NCI-H345 treated with DMSO at 0.1 percent for 48 hours (cell line): ENCODE measurements around the gene CAPN13.
A peak's percentile ranks its signal among the peaks of the same experiment; 100 is the strongest.

Experiments
- DNase-seq: peaks from one replicate; lab custom pipeline; 2025; ENCODE audit not compliant: unreplicated experiment; lab: John Stamatoyannopoulos, UW

The CAPN13 gene, protein sequence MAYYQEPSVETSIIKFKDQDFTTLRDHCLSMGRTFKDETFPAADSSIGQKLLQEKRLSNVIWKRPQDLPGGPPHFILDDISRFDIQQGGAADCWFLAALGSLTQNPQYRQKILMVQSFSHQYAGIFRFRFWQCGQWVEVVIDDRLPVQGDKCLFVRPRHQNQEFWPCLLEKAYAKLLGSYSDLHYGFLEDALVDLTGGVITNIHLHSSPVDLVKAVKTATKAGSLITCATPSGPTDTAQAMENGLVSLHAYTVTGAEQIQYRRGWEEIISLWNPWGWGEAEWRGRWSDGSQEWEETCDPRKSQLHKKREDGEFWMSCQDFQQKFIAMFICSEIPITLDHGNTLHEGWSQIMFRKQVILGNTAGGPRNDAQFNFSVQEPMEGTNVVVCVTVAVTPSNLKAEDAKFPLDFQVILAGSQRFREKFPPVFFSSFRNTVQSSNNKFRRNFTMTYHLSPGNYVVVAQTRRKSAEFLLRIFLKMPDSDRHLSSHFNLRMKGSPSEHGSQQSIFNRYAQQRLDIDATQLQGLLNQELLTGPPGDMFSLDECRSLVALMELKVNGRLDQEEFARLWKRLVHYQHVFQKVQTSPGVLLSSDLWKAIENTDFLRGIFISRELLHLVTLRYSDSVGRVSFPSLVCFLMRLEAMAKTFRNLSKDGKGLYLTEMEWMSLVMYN

DNA sequence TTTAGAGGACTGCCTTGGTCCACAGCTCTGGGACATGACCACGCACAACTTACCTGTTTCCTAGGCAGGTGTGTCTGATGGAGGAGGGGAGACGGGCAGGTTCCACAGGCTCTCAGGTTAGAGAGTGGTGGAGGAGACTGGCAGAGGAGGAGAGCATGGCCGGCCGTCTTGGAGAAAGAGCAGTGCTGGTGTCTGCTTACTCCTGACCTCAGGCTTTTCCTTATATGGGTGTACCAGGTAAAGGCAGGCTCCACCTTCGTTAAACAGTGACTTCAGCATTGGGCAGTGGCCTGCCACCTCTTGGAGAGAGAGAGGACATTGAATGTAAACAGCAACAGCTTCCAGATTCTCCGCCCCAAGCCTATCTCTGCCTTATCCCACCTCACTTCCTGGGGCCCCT is at the start of gene CAPN13:
TSS of gene CAPN13 (minus strand) at position 198 of the 400 bp plus-strand sequence. CDS start 20,121 bp downstream, outside the sequence.
- no peak for DNase-seq

DNA sequence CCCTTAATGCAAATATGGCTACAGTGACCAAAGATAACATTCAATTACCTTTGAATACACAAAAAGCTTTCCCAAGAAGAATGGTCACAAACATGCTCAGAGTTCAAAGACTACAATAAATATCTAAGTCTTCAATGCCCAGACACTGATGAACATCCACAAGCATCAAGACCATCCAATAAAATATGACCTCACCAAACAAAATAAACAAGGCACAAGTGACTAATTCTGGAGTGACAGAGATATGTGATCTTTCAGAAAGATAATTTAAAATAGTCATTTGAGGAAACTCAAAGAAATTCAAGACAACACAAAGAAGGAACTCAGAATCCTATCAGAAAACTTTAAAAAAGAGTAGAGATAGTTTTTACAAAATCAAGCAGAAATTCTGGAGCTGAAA is 40.6 kb upstream of the CAPN13 start:
- no peak for DNase-seq

- no peak for DNase-seq
Measured at GRCh38 chr2:30847329-30847728, 40.1 kb upstream of the CAPN13 start.

GRCh38 chr2:30828586-30828985 is 21.3 kb upstream of the CAPN13 start:
- no peak for DNase-seq

DNA sequence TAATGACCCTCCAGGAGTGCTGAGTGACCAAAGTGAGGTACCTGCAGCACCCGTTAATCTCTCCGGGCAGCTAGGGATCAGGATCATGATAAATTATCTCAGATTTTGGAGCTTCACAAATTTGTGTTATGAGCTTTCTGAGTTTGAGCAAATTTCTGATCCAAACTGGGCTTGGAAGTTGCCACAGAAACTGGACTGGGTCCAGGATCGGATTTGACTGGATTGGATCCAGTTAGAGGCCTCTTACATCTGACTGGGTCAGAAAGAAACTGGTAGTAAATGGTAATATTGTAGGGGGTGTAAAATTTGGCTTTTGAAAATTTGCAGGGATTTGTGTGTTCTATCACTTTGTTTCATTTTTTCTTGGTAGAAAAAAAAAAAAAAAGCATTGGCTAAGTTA is 19.7 kb upstream of the CAPN13 start:
- no peak for DNase-seq

DNA sequence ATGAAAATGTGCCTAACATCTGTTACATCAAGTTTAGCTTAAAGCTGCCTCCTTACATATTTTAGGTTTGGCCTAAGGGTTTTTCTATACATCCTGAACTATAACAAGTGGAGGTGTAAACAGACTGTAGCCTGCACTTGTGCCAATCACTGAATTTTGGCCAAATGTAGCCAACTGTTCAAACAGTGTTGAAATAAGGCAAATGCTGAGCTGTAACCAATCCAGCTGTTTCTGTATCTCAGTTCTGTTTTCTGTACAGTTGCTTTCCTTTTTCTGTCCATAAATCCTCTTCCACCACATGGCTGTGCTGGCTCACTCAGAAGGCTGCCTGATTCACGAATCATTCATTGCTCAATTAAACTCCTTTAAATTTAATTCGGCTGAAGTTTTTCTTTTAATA is 19.2 kb upstream of the CAPN13 start:
- no peak for DNase-seq

DNA sequence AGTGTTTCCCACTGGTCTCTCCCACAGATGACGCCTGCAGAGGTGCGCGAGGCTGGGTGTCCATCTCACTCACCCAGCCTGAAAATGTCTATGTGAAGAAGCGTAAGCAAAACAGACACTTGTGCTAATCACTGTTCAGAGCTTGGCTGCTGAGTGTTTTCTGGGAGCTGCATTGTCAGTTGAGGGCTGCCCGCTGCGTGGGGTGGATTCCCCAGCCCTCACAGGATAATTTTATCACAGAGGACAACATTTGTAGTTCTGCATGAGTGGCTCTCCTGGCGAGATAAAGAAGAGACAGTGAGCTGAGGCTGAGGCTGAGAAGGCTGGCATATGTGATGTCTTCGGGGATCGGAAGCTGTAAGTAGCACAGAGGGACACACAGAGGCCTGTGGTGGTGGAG is 16.2 kb upstream of the CAPN13 start:
- DNase-seq: peak; percentile 89

DNA sequence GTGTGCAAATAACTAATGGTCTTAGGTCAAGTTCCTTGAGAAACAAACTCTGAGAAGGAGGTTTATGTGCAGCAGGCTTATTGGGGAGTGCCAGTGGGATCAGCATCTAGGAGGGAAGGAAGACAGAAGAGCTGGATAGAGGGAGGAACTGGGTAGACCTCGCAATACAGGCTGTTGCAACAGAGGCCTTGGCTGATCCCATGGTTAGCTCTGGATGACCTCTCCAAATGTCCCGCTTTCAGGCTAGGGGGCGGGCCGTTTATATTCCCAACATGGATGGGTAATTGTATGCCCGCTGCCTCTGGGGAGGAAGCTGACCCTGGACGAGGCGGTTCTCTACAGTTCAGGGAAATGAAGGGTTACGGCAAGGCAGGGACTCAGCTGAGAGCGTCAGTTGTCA is 14.7 kb upstream of the CAPN13 start:
- no peak for DNase-seq

DNA sequence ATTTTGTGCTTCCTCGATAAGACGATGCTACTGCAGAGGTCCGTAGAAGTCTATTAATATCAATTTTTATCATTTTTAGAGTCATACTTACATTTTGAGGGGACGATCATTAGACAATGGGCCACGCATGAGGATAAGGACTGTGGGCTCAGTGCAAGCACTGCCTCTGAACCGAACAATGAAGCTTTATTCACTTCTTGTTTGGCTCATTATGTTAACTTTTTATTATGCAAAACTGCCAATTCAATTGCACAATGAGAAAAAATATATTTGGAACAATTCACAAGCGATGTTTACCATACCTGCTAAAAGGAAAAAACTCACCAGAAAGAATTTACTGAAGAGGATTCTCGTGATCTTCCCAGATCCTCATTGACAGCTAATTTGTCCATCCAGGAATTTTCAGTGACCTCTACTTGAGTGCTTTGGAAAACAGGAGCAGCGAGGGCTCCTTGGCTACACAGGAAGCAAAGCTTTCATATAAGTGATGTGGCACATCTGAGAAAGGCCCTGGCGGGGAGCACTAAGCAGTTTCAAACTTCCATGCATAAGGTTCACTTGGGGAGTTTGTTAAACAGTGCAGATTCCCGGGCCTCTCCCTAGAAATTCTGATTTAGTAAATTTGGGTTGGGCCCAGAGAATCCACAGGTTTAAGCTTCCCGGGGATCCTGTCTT is 13.3 kb upstream of the CAPN13 start:
- DNase-seq: no peak

GRCh38 chr2:30809938-30810337 is 2.7 kb upstream of the CAPN13 start:
- no peak for DNase-seq

DNA sequence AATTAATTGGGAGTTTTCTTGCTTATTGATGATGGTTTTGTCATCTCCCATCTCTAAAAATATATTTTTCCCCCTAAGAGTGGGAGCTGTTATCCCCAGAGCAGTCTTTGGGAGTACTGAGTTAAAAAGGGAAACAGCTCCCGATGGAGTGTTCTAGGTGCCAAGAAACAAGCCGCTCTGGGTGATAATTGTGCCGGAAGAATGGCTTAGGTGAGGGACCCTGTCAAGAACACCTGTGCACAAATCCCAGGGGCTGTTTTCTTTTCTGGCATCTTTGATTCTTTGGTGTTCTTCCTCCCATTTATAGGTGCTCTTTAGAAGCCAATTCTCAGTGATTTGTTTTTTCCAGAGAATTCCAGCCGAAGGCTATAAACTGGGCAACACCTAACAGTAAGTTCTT is 1.4 kb upstream of the CAPN13 start:
- no peak for DNase-seq

- no peak for DNase-seq
Measured at GRCh38 chr2:30803281-30803680, 4.0 kb downstream of the CAPN13 start.

DNA sequence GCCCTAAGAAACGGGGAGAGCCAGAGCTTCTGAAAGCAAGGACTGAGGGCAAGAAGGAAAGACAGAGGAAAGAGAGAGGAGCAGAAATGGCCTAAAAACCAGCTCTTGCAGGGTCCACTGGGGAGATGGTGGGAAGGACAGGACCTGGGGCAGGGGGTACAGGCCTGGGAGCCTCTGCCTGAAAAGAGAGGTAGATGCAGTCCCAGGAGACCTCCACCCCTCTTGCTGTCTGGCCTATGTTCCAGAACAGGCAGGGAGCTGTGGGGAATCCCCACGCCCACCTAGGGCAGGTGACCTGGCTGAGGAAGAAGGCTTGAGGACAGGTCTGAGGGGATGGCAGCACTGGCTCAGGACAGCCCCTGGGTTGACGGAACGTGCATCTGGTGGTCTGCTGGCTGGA is 4.6 kb downstream of the CAPN13 start:
- DNase-seq: no peak

GRCh38 chr2:30801821-30802455 is 5.3 kb downstream of the CAPN13 start:
- no peak for DNase-seq

- no peak for DNase-seq
Measured at GRCh38 chr2:30800159-30800558, 7.1 kb downstream of the CAPN13 start.

GRCh38 chr2:30799366-30799765 is 7.9 kb downstream of the CAPN13 start:
- DNase-seq: no peak

DNA sequence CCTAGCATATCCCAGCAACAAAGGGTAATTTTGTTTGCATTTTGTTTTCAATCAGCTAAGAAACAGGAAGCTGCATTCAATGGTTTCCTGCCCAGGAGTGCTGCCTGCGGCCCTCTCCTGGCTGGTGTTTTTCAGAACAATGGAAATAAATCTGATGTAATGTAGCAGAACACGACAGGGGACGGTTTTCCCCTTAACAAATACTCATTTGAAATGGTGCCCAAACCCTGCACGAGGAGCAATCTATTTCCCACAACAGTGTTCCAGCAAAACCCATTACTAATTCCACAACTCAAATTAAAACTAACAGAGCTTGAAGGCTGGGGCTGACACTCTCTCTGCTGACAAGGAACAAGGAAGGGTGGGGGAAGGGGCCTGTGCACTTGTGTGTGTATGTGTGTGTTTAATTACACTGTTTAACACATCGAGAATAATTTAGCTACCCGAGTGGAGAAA is 8.7 kb downstream of the CAPN13 start:
- peak; percentile 67 for DNase-seq

- DNase-seq: no peak
Measured at GRCh38 chr2:30797381-30798015, 9.7 kb downstream of the CAPN13 start.

DNA sequence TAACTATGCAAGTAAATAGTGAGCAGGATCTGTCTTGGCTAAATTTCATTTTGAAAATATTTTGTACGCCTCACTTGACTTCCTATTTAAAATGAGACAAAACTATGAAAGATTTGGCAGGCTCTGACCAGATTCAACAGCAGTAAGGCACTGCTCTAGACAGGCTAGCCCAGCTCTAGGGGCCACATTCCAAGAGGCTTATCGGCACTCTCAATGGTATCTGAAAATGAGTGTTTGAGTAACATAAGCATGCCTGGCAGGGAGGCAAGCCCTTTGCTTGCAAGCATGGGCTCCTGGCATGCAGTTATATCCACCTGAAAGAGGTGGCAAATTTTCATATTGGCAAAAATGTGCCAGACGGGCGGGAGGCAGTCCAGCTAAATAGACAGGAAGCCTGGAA is 10.5 kb downstream of the CAPN13 start:
- no peak for DNase-seq

DNA sequence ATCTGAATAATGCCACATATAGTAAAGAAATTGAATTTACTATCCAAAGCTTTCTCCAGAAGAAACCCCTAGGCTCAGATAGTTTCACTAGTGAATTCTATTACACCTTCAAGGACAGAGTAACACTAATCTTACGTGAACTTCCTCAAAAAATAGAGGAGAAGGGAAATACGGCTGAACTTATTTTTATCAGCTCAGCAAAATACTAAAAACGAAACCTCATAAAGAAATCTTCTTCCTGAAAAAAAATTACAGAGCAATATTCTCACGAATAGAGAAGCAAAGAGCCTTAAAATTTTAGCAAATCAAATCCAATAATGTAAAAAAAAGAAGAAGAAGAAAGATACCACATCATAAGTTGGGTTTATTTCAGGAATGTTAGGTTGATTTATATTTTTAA is 14.7 kb downstream of the CAPN13 start:
- DNase-seq: no peak

DNA sequence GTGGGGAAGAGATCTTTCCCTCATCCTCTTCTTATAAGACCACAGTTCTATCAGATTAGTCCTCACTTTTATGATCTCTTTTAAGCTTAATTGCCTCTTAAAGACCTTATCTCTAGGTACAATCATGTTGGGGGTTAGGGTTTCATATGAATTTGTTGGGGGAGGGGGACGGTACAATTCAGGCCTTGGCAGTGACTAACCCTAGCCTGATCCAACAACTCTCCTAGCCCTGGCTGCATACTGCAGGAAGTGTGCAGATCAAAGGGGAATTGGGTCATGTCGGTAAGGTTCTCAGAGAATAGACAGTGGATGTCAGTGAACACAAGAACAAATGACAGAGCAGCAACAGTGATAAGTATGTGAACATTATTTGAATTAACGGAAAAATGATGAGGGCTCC is 16.4 kb downstream of the CAPN13 start:
- DNase-seq: no peak
